Heart left ventricle (tissue), 16 donors: ENCODE results near the gene RAPGEF5. TPM values are rescaled to one million over a fixed set of nuclear protein-coding genes. Genes with fewer than 3 reads are reported as not detected.

ENCODE experiments used
- ATAC-seq, 4 donors: fragments of 200-7000 bp; cut with Tn5 transposase; one replicate each; pipeline ENCODE4 v1.9.1; 2020 to 2022; ENCODE audit warnings: moderate library complexity in 4 of 4, mild to moderate bottlenecking in 3 of 4, moderate number of reproducible peaks in 1 of 4
- DNase-seq, 5 donors: peaks; one replicate each; pipeline ENCODE4 v3.0.0-alpha.2; 2020
- H3K27ac ChIP-seq, 12 donors: fragments of 200-600 bp; sonication (generic) in 4 of 12; one replicate each; pipeline versions ENCODE4 v1.5.0 to v1.8.0; 2016 to 2022; ENCODE audit warnings: mild to moderate bottlenecking in 2 of 12
- H3K27me3 ChIP-seq, 9 donors: fragments of 200-600 bp; sonication (generic) in 2 of 9; one replicate each; pipeline versions ENCODE4 v1.5.1 to v1.8.0; 2016 to 2022; ENCODE audit warnings: mild to moderate bottlenecking in 3 of 9
- H3K36me3 ChIP-seq, 9 donors: fragments of 200-600 bp; sonication (generic) in 2 of 9; one replicate each; pipeline versions ENCODE4 v1.5.0 to v1.8.0; 2018 to 2022; ENCODE audit warnings: mild to moderate bottlenecking in 2 of 9
- H3K4me1 ChIP-seq, 12 donors: fragments of 200-600 bp; sonication (generic) in 4 of 12; one replicate each; pipeline versions ENCODE4 v1.5.0 to v1.8.0; 2016 to 2022; ENCODE audit warnings: mild to moderate bottlenecking in 3 of 12
- H3K4me3 ChIP-seq, 12 donors: fragments of 200-600 bp; sonication (generic) in 4 of 12; one replicate each; pipeline versions ENCODE4 v1.5.0 to v1.8.0; 2017 to 2022; ENCODE audit warnings: mild to moderate bottlenecking in 9 of 12, moderate library complexity in 4 of 12
- H3K9me3 ChIP-seq, 12 donors: fragments of 200-600 bp; sonication (generic) in 4 of 12; one replicate each; pipeline versions ENCODE4 v1.5.0 to v1.8.0; 2016 to 2022; ENCODE audit warnings: mild to moderate bottlenecking in 1 of 12
- CTCF ChIP-seq, 12 donors: fragments of 200-600 bp; sonication (generic) in 4 of 12; IDR thresholded peaks; one replicate each; pipeline versions ENCODE4 v1.5.0 to v1.8.0; 2018 to 2022; ENCODE audit warnings: antibody characterized with exemption in 12 of 12, mild to moderate bottlenecking in 5 of 12
- POLR2A ChIP-seq, 2 donors: fragments of 450-650 bp; IDR thresholded peaks; one replicate each; pipeline ENCODE4 v1.6.1; 2017; ENCODE audit warnings: antibody characterized with exemption in 2 of 2, mild to moderate bottlenecking in 2 of 2, moderate library complexity in 2 of 2
- WGBS, 4 donors: extraction: QIAGEN DNeasy Blood & Tissue Kit in 2 of 4; methylation state at CpG; one replicate each; pipeline versions ENCODE4 v1.1.5 to v1.1.7; 2013 to 2018; 5-methylcytosine and 5-hydroxymethylcytosine counted together
- intact Hi-C, 10 donors: fragments of 100-400 bp; cut with DNase I; formaldehyde crosslinking; loops; one replicate each; pipeline versions ENCODE4 v1.11.1 to v1.14.2; 2022
- polyA plus RNA-seq, 2 donors: library from polyadenylated mRNA; stranded (reverse); fragments of 200-250 nt; gene quantifications; one replicate each; pipeline ENCODE4 v1.2.3, GENCODE V29; 2013
- total RNA-seq, 9 donors: library from RNA; depleted of rRNA in 2 of 9; stranded (reverse); fragments of >200 nt in 2 of 9; fragmentation: NEBNext Ultra II Directional in 3 of 9; extraction: Animal tissue kit (Norgen Biotek cat#: 25700) in 3 of 9; gene quantifications; one replicate each; pipeline versions ENCODE4 v1.1.0 to v1.2.4, GENCODE V29; 2016 to 2023
- donor health status: ischemic (EF 13 %, LVEDD 7.1; RV severe dilation, severe dysfunction).
- donor health status: healthy with polysubstance abuse.
- donor health status: DM: no; HTN: yes; CAD: no.
- donor health status: DM: no; HTN: no; CAD: no.
- donor health status: ischemic (EF 25% LVEDD 6.9; RV normal size, moderate dysfunction).
- donor health status: ischemic (EF 25% LVEDD 5.7; RV mildly dilated, moderate dysfunction).
- donor health status: healthy.
- donor health status: DM: yes; HTN: yes; CAD: no.
- donor health status: ischemic (EF 35%, LVEDD 5.7; RV mildly dilated, moderate dysfunction).
- donor health status: nonischemic (EF 11% LVEDD 7.7; RV severe dilation, severe dysfunction).
- donor health status: DM: yes; HTN: yes; CAD: no.
- donor health status: PGD.
- donor health status: ischemic (EF 29% LVEDD 5.4; RV normal size, mild dysfunction).
- donor health status: nonischemic (EF 23%, LVEDD 6.1; RV moderate dilation, normal function).

The RAPGEF5 gene
- total and polyA plus RNA-seq, 11 donors: 3.9 to 37.9 (median 15.3) TPM

GRCh38 chr7:22350466-22351328 lies 6.3 kb downstream of the RAPGEF5 start:
- H3K27me3 ChIP-seq: peaks cover 0 to 14% (median 1%) of the 10 kb centered on the region in 9 donors
- peaks cover 0 to 1% (median 0%) of the 10 kb centered on the region in 12 donors for H3K4me1 ChIP-seq
- H3K9me3 ChIP-seq: peaks cover 0 to 20% (median 2%) of the 10 kb centered on the region in 12 donors
- intact Hi-C loops: loop anchor here in 2 of 10 donors (10.0 kb wide), 3 partner anchors 94 to 226 kb away; no protein-coding TSS in a partner anchor
- H3K36me3 ChIP-seq: no peaks in the 10 kb centered on the region
- no peak overlapping the region for H3K27ac ChIP-seq
- WGBS, 4 donors: 39 to 76% (median 67%) methylated on average over 2 of the region's 2 CpGs
- no peak for TF ChIP-seq POLR2A (IDR thresholded peaks at IDR 0.05)
- TF ChIP-seq CTCF (IDR thresholded peaks at IDR 0.05): no peak
- H3K4me3 ChIP-seq: no peak overlapping the region
- peak in 2 of 4 donors; percentile 41 to 56 for ATAC-seq
- no peak for DNase-seq

GRCh38 chr7:22348379-22348778 lies 8.6 kb downstream of the RAPGEF5 start:
- Histone ChIP-seq H3K9me3 (peaks cover 0 to 8% (median 0%) of the 10 kb centered on the region in 12 donors), H3K27ac (no peak overlapping the region), H3K36me3 (no peaks in the 10 kb centered on the region), H3K4me1 (no peaks in the 10 kb centered on the region), H3K4me3 (no peak overlapping the region), H3K27me3 (no peaks in the 10 kb centered on the region)
- ATAC-seq: no peak
- no peak for DNase-seq
- no peak for TF ChIP-seq POLR2A (IDR thresholded peaks at IDR 0.05)
- TF ChIP-seq CTCF (IDR thresholded peaks at IDR 0.05): no peak
- intact Hi-C loops: no loop called here

GRCh38 chr7:22346383-22347107 lies 10.4 kb downstream of the RAPGEF5 start:
- intact Hi-C loops: no loop called here
- no peaks in the 10 kb centered on the region for H3K4me1 ChIP-seq
- DNase-seq (no peak), ATAC-seq (no peak)
- WGBS, 4 donors: 62 to 66% (median 63%) methylated on average over 2 of the region's 2 CpGs
- H3K4me3 ChIP-seq: no peak overlapping the region
- H3K36me3 ChIP-seq: no peaks in the 10 kb centered on the region
- TF ChIP-seq POLR2A (IDR thresholded peaks at IDR 0.05): no peak
- TF ChIP-seq CTCF (IDR thresholded peaks at IDR 0.05): no peak
- no peaks in the 10 kb centered on the region for H3K27me3 ChIP-seq
- no peaks in the 10 kb centered on the region for H3K9me3 ChIP-seq
- no peak overlapping the region for H3K27ac ChIP-seq

GRCh38 chr7:22344655-22345054 lies 12.3 kb downstream of the RAPGEF5 start:
- no peak for TF ChIP-seq CTCF (IDR thresholded peaks at IDR 0.05)
- TF ChIP-seq POLR2A (IDR thresholded peaks at IDR 0.05): no peak
- H3K27ac ChIP-seq: no peak overlapping the region
- intact Hi-C loops: no loop called here
- H3K4me1 ChIP-seq: no peaks in the 10 kb centered on the region
- H3K4me3 ChIP-seq: no peak overlapping the region
- no peaks in the 10 kb centered on the region for H3K27me3 ChIP-seq
- H3K36me3 ChIP-seq: no peaks in the 10 kb centered on the region
- DNase-seq (no peak), ATAC-seq (no peak)
- 88 to 96% (median 92%) methylated on average over 3 of the region's 3 CpGs for WGBS, 4 donors
- H3K9me3 ChIP-seq: no peaks in the 10 kb centered on the region
